Lung (tissue), 12 donors: ENCODE results near the gene EWSR1. TPM values are rescaled to one million over a fixed set of nuclear protein-coding genes. Genes with fewer than 3 reads are reported as not detected.

ENCODE experiments used
- ATAC-seq: fragments of 200-7000 bp; cut with Tn5 transposase; one replicate; pipeline ENCODE4 v1.9.1; 2020; ENCODE audit warnings: moderate number of reproducible peaks; ENCODE audit not compliant: insufficient read depth, low FRiP score
- DNase-seq, 3 donors: peaks; one replicate each; pipeline ENCODE4 v3.0.0-alpha.2; 2013 to 2017
- H3K27ac ChIP-seq, 2 donors: one replicate each; pipeline ENCODE4 v1.5.1; 2013; ENCODE audit warnings: mild to moderate bottlenecking in 2 of 2, moderate library complexity in 2 of 2, control low read depth in 1 of 2, inconsistent platforms in 1 of 2, low read depth in 1 of 2, low read length in 1 of 2
- H3K27me3 ChIP-seq, 3 donors: one replicate each; pipeline ENCODE4 v1.5.1; 2013; ENCODE audit warnings: low read length in 2 of 3; ENCODE audit not compliant: control insufficient read depth in 3 of 3, insufficient read depth in 3 of 3
- H3K36me3 ChIP-seq, 4 donors: one replicate each; pipeline ENCODE4 v1.5.1; 2013; ENCODE audit warnings: low read length in 4 of 4, mild to moderate bottlenecking in 1 of 4, moderate library complexity in 1 of 4; ENCODE audit not compliant: control insufficient read depth in 4 of 4, insufficient read depth in 4 of 4
- H3K4me1 ChIP-seq, 5 donors: one replicate each; pipeline ENCODE4 v1.5.1; 2013; ENCODE audit warnings: low read length in 5 of 5, mild to moderate bottlenecking in 2 of 5, moderate library complexity in 1 of 5; ENCODE audit not compliant: control insufficient read depth in 5 of 5, insufficient read depth in 5 of 5
- H3K4me3 ChIP-seq: one replicate; pipeline ENCODE4 v1.5.1; 2013; ENCODE audit warnings: mild to moderate bottlenecking, control low read depth, moderate library complexity
- H3K9ac ChIP-seq, 2 donors: one replicate each; pipeline ENCODE4 v1.5.1; 2013; ENCODE audit warnings: low read length in 2 of 2, control low read depth in 1 of 2; ENCODE audit not compliant: insufficient read depth in 1 of 2
- H3K9me3 ChIP-seq, 4 donors: one replicate each; pipeline ENCODE4 v1.5.1; 2013; ENCODE audit warnings: low read length in 3 of 4, mild to moderate bottlenecking in 1 of 4, moderate library complexity in 1 of 4; ENCODE audit not compliant: control insufficient read depth in 4 of 4, insufficient read depth in 3 of 4
- WGBS, 2 donors: extraction: QIAGEN DNeasy Blood & Tissue Kit; methylation state at CpG; one replicate each; pipeline ENCODE4 v1.1.7; 2013; 5-methylcytosine and 5-hydroxymethylcytosine counted together
- polyA plus RNA-seq, 2 donors: library from polyadenylated mRNA; stranded (reverse); fragments of 200-250 nt; gene quantifications; one replicate each; pipeline ENCODE4 v1.2.1, GENCODE V29; 2013
- total RNA-seq, 2 donors: library from RNA; depleted of rRNA in 1 of 2; stranded (reverse); fragments of >200 nt in 1 of 2; gene quantifications; one replicate each; pipeline ENCODE4 v1.2.1, GENCODE V29; 2014 to 2021
- TF ChIP-seq, protein P1 (sequence below): IDR thresholded peaks from 2 replicates; pipeline ENCODE4 v1.5.1; 2012; ENCODE audit warnings: mild to moderate bottlenecking; ENCODE audit errors: control extremely low read depth, extremely low read depth
- donor health status: control.
- donor health status: control.
- donor health status: Bipolar disorder and iron deficiency.
- donor health status: healthy.
- donor health status: DM: yes; HTN: yes; CAD: no.

EWSR1 gene
- total and polyA plus RNA-seq, 4 donors = 115 to 215 (median 168) TPM

DNA sequence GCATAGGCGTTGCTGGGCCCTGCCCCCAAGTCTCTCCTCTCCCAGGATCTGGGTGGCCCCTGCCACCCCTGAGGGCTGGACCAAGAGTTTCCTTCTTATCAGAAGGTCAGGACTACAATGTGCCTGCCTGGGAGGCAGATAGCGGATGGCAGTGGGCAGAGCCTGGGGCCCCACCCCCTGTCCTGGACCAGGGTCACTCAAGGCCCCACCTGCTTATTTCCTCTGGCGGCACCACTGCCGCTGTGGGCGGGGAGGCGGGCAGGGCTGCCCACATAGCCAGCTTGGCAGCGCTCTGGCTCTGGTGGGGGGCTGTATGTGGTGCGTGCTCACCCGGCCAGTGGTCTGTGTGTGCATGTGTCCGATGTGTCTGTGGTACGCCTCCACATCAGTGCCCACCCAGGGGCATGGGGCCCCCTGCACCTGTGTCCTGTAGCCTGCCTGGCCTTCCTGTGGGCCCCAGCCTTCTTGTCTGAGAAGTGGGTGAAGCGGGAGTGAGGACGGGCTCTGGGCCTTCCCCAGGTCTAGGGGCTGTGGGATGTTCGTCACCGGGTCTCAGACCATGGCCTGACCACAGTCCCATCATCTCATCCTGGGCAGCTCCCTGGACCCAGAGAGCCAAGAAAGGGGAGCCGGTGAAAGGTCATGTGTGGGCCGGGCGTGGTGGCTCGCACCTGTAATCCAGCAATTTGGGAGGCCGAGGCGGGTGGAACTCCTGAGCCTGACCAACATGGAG is 41.4 kb downstream of the EWSR1 start:
- WGBS, 2 donors = 75 to 79% methylated on average over 21 of the region's 21 CpGs

DNA sequence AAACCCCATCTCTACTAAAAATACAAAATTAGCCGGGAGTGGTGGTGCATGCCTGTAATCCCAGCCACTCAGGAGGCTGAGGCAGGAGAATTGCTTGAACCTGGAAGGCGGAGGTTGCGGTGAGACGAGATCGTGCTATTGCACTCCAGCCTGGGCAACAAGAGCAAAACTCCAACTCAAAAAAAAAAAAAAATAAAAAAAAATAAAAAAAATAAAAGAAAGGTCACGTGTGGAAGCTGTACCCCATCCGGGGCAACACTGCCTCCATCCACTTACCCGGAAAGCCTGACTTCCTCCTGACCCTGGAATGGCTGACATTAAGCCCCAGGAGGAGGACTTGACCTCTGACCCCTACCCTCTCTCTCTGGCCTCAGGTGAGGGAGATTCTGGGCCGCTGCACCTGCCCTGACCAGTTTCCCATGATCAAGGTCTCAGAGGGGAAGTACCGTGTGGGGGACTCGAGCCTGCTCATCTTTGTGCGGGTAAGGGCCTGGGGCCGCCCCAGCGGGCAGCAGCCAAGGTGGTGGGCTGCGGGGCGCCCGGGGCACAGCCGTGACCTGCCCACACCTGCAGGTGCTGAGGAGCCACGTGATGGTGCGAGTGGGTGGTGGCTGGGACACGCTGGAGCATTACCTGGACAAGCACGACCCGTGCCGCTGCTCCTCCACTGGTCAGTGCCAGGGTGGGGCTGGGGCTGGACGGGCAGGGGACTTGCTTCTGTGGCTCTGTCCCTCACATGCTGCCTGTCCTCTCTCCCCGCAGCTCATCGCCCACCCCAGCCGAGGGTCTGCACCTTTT is 42.2 kb downstream of the EWSR1 start:
- no peak for ATAC-seq
- TF ChIP-seq, protein P1, sequence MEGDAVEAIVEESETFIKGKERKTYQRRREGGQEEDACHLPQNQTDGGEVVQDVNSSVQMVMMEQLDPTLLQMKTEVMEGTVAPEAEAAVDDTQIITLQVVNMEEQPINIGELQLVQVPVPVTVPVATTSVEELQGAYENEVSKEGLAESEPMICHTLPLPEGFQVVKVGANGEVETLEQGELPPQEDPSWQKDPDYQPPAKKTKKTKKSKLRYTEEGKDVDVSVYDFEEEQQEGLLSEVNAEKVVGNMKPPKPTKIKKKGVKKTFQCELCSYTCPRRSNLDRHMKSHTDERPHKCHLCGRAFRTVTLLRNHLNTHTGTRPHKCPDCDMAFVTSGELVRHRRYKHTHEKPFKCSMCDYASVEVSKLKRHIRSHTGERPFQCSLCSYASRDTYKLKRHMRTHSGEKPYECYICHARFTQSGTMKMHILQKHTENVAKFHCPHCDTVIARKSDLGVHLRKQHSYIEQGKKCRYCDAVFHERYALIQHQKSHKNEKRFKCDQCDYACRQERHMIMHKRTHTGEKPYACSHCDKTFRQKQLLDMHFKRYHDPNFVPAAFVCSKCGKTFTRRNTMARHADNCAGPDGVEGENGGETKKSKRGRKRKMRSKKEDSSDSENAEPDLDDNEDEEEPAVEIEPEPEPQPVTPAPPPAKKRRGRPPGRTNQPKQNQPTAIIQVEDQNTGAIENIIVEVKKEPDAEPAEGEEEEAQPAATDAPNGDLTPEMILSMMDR = no peak
- Histone ChIP-seq H3K27ac (peak overlapping the region; percentile 75 to 84), H3K27me3 (peaks cover 0 to 20% (median 20%) of the 10 kb centered on the region in 3 donors), H3K4me1 (peaks cover 0 to 51% (median 8%) of the 10 kb centered on the region in 5 donors), H3K36me3 (peaks cover 0 to 4% (median 2%) of the 10 kb centered on the region in 4 donors), H3K4me3 (no peak overlapping the region), H3K9ac (no peak overlapping the region), H3K9me3 (no peaks in the 10 kb centered on the region)
- DNase-seq = no peak
- WGBS, 2 donors = 73 to 77% methylated on average over 28 of the region's 28 CpGs

More for the DNA sequence above, 41.4 kb downstream of the EWSR1 start:
- H3K4me3 ChIP-seq = no peak overlapping the region
- TF ChIP-seq, protein P1 = no peak
- no peak for ATAC-seq
- H3K9ac ChIP-seq = no peak overlapping the region
- peaks cover 0 to 4% (median 2%) of the 10 kb centered on the region in 4 donors for H3K36me3 ChIP-seq
- H3K27me3 ChIP-seq = peaks cover 0 to 16% (median 15%) of the 10 kb centered on the region in 3 donors
- no peak for DNase-seq
- H3K4me1 ChIP-seq = peaks cover 0 to 43% (median 8%) of the 10 kb centered on the region in 5 donors
- no peaks in the 10 kb centered on the region for H3K9me3 ChIP-seq
- peak overlapping the region; percentile 54 to 58 for H3K27ac ChIP-seq

DNA sequence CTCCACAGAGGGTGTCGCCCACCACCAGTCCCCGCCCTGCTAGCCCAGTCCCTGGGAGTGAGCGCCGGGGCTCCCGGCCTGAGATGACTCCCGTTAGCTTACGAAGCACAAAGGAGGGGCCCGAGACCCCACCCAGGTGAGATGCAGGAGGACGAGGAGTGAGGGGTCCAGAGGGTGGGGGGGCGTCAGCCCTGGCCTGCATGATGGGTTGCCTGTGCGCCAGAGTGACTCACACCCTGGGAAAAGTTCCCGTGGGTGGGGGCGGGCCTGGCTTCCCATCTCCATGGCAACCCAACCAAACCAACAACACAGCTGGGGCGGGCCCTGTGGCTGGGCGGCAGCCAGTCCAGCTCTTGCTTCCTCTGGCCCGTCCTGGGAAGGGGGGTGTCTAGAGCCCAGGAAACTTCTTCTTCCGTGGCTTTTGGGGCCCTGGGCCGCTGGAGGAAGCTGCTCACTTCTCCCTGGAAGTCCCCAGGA is 42.8 kb downstream of the EWSR1 start:
- ATAC-seq (peak; percentile 68), DNase-seq (peak; percentile 96 to 97 (median 97))
- H3K4me1 ChIP-seq = peaks cover 0 to 51% (median 8%) of the 10 kb centered on the region in 5 donors
- H3K36me3 ChIP-seq = peaks cover 0 to 4% (median 2%) of the 10 kb centered on the region in 4 donors
- H3K4me3 ChIP-seq = no peak overlapping the region
- H3K27me3 ChIP-seq = peaks cover 0 to 23% (median 21%) of the 10 kb centered on the region in 3 donors
- H3K27ac ChIP-seq = peak overlapping the region; percentile 75 to 84
- H3K9ac ChIP-seq = no peak overlapping the region
- H3K9me3 ChIP-seq = no peaks in the 10 kb centered on the region
- TF ChIP-seq, protein P1 = no peak
- WGBS, 2 donors = 12 to 21% methylated on average over 17 to 18 of the region's 18 CpGs
